ENCODE data around the gene WFS1. TPM values are rescaled to one million over a fixed set of nuclear protein-coding genes. Genes with fewer than 3 reads are reported as not detected.

The WFS1 gene
- total and polyA plus RNA-seq, 2 of the 13 experiments (the other 11 are each of a cell fraction or from before 2014, with no cell fraction given): 39.1 to 42.2 TPM

GRCh38 chr4:6308899-6309643 is 39.4 kb downstream of the WFS1 start (continued):
- peak; percentile 27 for TF ChIP-seq ASH2L (IDR thresholded peaks at IDR 0.05; ENCODE audit: insufficient read length, low read depth, low read length)
- TF ChIP-seq ZMAT3 (CRISPR knock-in tag; conservative IDR thresholded peaks at IDR 0.05): 0 out of 2 replicates have a peak, but pooled peaks have one; percentile 63
- TF ChIP-seq YEATS2 (CRISPR knock-in tag; IDR thresholded peaks at IDR 0.05; ENCODE audit: borderline replicate concordance): peak; percentile 14; the same call in 1 of the 2 replicates
- peak; percentile 90 for TF ChIP-seq ZNF451 (CRISPR knock-in tag; IDR thresholded peaks at IDR 0.05)
- TF ChIP-seq RBM22 (optimal IDR thresholded peaks at IDR 0.05; ENCODE audit: low read length): no peak
- peak; percentile 58; the same call in 1 of the 2 replicates for TF ChIP-seq PHF20 (CRISPR knock-in tag; IDR thresholded peaks at IDR 0.05)
- TF ChIP-seq MATR3 (CRISPR knock-in tag; IDR thresholded peaks at IDR 0.05): no peak
- peak; percentile 36 for TF ChIP-seq ZNF264 (CRISPR knock-in tag; IDR thresholded peaks at IDR 0.05)
- peak; percentile 59; the same call in 1 of the 2 replicates for TF ChIP-seq ZNF430 (CRISPR knock-in tag; IDR thresholded peaks at IDR 0.05)
- TF ChIP-seq SYNCRIP (IDR thresholded peaks at IDR 0.05; ENCODE audit: insufficient read depth, low read depth, low read length): no peak
- peak; percentile 77; the same call in 1 of the 2 replicates for TF ChIP-seq GABPB1 (CRISPR knock-in tag; IDR thresholded peaks at IDR 0.05)
- peak; percentile 75; the same call in 1 of the 2 replicates for TF ChIP-seq ZNF616 (CRISPR knock-in tag; IDR thresholded peaks at IDR 0.05; ENCODE audit: low read depth)
- TF ChIP-seq NR2C2 (CRISPR knock-in tag; IDR thresholded peaks at IDR 0.05; ENCODE audit: borderline replicate concordance): peak; percentile 50; the same call in 1 of the 2 replicates
- TF ChIP-seq, protein P1, sequence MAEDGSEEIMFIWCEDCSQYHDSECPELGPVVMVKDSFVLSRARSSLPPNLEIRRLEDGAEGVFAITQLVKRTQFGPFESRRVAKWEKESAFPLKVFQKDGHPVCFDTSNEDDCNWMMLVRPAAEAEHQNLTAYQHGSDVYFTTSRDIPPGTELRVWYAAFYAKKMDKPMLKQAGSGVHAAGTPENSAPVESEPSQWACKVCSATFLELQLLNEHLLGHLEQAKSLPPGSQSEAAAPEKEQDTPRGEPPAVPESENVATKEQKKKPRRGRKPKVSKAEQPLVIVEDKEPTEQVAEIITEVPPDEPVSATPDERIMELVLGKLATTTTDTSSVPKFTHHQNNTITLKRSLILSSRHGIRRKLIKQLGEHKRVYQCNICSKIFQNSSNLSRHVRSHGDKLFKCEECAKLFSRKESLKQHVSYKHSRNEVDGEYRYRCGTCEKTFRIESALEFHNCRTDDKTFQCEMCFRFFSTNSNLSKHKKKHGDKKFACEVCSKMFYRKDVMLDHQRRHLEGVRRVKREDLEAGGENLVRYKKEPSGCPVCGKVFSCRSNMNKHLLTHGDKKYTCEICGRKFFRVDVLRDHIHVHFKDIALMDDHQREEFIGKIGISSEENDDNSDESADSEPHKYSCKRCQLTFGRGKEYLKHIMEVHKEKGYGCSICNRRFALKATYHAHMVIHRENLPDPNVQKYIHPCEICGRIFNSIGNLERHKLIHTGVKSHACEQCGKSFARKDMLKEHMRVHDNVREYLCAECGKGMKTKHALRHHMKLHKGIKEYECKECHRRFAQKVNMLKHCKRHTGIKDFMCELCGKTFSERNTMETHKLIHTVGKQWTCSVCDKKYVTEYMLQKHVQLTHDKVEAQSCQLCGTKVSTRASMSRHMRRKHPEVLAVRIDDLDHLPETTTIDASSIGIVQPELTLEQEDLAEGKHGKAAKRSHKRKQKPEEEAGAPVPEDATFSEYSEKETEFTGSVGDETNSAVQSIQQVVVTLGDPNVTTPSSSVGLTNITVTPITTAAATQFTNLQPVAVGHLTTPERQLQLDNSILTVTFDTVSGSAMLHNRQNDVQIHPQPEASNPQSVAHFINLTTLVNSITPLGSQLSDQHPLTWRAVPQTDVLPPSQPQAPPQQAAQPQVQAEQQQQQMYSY (CRISPR knock-in tag; IDR thresholded peaks at IDR 0.05): peak; percentile 11; the same call in 1 of the 2 replicates
- TF ChIP-seq, protein P2, sequence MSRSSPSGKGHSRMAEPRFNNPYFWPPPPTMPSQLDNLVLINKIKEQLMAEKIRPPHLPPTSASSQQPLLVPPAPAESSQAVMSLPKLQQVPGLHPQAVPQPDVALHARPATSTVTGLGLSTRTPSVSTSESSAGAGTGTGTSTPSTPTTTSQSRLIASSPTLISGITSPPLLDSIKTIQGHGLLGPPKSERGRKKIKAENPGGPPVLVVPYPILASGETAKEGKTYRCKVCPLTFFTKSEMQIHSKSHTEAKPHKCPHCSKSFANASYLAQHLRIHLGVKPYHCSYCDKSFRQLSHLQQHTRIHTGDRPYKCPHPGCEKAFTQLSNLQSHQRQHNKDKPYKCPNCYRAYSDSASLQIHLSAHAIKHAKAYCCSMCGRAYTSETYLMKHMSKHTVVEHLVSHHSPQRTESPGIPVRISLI (CRISPR knock-in tag; IDR thresholded peaks at IDR 0.05; ENCODE audit: borderline replicate concordance): no peak
- 0 out of 2 replicates have a peak, but pooled peaks have one; percentile 49 for TF ChIP-seq KLF6 (CRISPR knock-in tag; IDR thresholded peaks at IDR 0.05)
- peak; percentile 51; the same call in 1 of the 2 replicates for TF ChIP-seq MED13 (CRISPR knock-in tag; IDR thresholded peaks at IDR 0.05)
- TF ChIP-seq, protein P3, sequence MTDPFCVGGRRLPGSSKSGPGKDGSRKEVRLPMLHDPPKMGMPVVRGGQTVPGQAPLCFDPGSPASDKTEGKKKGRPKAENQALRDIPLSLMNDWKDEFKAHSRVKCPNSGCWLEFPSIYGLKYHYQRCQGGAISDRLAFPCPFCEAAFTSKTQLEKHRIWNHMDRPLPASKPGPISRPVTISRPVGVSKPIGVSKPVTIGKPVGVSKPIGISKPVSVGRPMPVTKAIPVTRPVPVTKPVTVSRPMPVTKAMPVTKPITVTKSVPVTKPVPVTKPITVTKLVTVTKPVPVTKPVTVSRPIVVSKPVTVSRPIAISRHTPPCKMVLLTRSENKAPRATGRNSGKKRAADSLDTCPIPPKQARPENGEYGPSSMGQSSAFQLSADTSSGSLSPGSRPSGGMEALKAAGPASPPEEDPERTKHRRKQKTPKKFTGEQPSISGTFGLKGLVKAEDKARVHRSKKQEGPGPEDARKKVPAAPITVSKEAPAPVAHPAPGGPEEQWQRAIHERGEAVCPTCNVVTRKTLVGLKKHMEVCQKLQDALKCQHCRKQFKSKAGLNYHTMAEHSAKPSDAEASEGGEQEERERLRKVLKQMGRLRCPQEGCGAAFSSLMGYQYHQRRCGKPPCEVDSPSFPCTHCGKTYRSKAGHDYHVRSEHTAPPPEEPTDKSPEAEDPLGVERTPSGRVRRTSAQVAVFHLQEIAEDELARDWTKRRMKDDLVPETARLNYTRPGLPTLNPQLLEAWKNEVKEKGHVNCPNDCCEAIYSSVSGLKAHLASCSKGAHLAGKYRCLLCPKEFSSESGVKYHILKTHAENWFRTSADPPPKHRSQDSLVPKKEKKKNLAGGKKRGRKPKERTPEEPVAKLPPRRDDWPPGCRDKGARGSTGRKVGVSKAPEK (CRISPR knock-in tag; IDR thresholded peaks at IDR 0.05; ENCODE audit: borderline replicate concordance): no peak
- no peak for TF ChIP-seq NR2F1 (CRISPR knock-in tag; IDR thresholded peaks at IDR 0.05)
- no peak for TF ChIP-seq SP140L (CRISPR knock-in tag; IDR thresholded peaks at IDR 0.05; ENCODE audit: borderline replicate concordance)
- TF ChIP-seq YY1 (IDR thresholded peaks at IDR 0.05; ENCODE audit: insufficient read depth, insufficient replicate concordance, low read depth, low read length): peak; percentile 39
- TF ChIP-seq PHF21A (CRISPR knock-in tag; IDR thresholded peaks at IDR 0.05): peak; percentile 71
